Measurements from ENCODE around the gene SNED1. TPM values are rescaled to one million over a fixed set of nuclear protein-coding genes. Genes with fewer than 3 reads are reported as not detected.

Gene SNED1
- polyA plus RNA-seq, 2 of the 4 experiments (the other 2 are of a cell fraction): 0.15 to 0.21 TPM

DNA sequence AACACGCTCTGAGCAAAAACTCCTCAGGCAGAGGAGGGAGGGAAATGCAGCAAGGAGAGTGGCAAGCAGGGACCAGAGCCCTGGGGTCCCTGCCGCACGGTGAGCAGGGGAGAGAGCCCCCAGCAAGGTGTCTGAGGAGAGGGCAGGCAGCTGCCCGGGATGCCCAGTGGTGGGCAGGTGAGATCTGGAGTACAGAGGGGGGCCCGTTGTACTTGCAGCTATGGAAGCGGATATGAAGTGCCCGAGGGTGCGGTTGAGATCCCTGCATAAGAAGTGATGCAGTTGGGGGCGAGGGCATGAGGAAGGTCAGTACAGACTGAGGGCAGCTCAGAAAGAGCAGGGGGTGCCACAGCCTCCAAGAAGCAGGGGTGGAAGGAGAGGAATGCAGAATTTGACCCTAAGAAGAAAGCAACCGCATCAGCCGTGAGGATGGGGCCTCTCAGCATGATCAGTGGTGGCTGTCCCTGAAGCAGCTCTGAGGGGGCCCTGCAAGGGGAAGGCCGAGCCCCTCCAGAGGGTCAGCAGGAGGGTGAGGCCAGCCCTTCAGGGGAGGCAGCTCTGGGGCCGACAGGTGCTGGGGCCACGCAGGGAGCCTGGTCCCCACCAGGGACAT, 74.2 kb downstream of the SNED1 start:
- TF ChIP-seq JUNB (IDR thresholded peaks at IDR 0.05) (no peak), SMC3 (IDR thresholded peaks at IDR 0.05) (no peak), KDM5A (IDR thresholded peaks at IDR 0.05) (no peak), CTCF (IDR thresholded peaks at IDR 0.05) (no peak), REST (IDR thresholded peaks at IDR 0.05) (no peak), CBX8 (IDR thresholded peaks at IDR 0.05) (no peak), PHF8 (IDR thresholded peaks at IDR 0.05; ENCODE audit: borderline replicate concordance, low read depth) (no peak), EP300 (IDR thresholded peaks at IDR 0.05) (no peak), NR3C1 (IDR thresholded peaks at IDR 0.05) (no peak), HOXB5 (CRISPR knock-in tag; IDR thresholded peaks at IDR 0.05) (no peak), JUN (IDR thresholded peaks at IDR 0.05) (no peak), ZSCAN20 (CRISPR knock-in tag; IDR thresholded peaks at IDR 0.05) (no peak), MAX (IDR thresholded peaks at IDR 0.05) (no peak)
- TF ChIP-seq, protein P1, sequence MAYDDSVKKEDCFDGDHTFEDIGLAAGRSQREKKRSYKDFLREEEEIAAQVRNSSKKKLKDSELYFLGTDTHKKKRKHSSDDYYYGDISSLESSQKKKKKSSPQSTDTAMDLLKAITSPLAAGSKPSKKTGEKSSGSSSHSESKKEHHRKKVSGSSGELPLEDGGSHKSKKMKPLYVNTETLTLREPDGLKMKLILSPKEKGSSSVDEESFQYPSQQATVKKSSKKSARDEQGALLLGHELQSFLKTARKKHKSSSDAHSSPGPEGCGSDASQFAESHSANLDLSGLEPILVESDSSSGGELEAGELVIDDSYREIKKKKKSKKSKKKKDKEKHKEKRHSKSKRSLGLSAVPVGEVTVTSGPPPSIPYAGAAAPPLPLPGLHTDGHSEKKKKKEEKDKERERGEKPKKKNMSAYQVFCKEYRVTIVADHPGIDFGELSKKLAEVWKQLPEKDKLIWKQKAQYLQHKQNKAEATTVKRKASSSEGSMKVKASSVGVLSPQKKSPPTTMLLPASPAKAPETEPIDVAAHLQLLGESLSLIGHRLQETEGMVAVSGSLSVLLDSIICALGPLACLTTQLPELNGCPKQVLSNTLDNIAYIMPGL (CRISPR knock-in tag; IDR thresholded peaks at IDR 0.05; ENCODE audit: borderline replicate concordance): no peak
- TF ChIP-seq, protein P2, sequence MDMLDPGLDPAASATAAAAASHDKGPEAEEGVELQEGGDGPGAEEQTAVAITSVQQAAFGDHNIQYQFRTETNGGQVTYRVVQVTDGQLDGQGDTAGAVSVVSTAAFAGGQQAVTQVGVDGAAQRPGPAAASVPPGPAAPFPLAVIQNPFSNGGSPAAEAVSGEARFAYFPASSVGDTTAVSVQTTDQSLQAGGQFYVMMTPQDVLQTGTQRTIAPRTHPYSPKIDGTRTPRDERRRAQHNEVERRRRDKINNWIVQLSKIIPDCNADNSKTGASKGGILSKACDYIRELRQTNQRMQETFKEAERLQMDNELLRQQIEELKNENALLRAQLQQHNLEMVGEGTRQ (IDR thresholded peaks at IDR 0.05): no peak
- TF ChIP-seq, protein P3, sequence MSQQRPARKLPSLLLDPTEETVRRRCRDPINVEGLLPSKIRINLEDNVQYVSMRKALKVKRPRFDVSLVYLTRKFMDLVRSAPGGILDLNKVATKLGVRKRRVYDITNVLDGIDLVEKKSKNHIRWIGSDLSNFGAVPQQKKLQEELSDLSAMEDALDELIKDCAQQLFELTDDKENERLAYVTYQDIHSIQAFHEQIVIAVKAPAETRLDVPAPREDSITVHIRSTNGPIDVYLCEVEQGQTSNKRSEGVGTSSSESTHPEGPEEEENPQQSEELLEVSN (IDR thresholded peaks at IDR 0.05; ENCODE audit: borderline replicate concordance, low read depth): no peak
- ATAC-seq: no peak
- FAIRE-seq: no peak
- 68% methylated on average over 14 of the region's 14 CpGs for WGBS (ENCODE audit: missing lambda C conversion rate)
- Histone ChIP-seq H3K4me1 (no peaks in the 10 kb centered on the region), H3K4me2 (no peak overlapping the region), H3K4me3 (no peak overlapping the region), H3K27ac (no peak overlapping the region), H3K9me3 (no peaks in the 10 kb centered on the region)
- ChIA-PET POLR2A (no interaction called here), CTCF (interaction anchor here (0.8 to 1.5 kb wide), 4 partner anchors 8 to 197 kb away, joined by 3 to 5 read pairs (median 4); partner anchors contain the start of gene PPP1R7)
- no peak for DNase-seq (ENCODE audit: low read depth in 1 of 2, low spot score in 1 of 2)
